NB4 (cell line): Measurements from ENCODE around the gene SUN5.

Source experiments
- MYC ChIP-seq: IDR thresholded peaks from 2 replicates; pipeline ENCODE4 v1.6.1; 2011; ENCODE audit warnings: low read depth, low read length
- POLR2A ChIP-seq: IDR thresholded peaks from 2 replicates; pipeline ENCODE4 v1.6.1; 2011; ENCODE audit warnings: mild to moderate bottlenecking; ENCODE audit not compliant: insufficient read length; ENCODE audit errors: extremely low read depth
- TF ChIP-seq, protein P1 (sequence below): IDR thresholded peaks from one replicate; pipeline ENCODE4 v1.5.1; 2012; ENCODE audit warnings: low read depth, low read length

GRCh38 chr20:32990426-32990825, 13.8 kb downstream of the SUN5 start:
- TF ChIP-seq, protein P1, sequence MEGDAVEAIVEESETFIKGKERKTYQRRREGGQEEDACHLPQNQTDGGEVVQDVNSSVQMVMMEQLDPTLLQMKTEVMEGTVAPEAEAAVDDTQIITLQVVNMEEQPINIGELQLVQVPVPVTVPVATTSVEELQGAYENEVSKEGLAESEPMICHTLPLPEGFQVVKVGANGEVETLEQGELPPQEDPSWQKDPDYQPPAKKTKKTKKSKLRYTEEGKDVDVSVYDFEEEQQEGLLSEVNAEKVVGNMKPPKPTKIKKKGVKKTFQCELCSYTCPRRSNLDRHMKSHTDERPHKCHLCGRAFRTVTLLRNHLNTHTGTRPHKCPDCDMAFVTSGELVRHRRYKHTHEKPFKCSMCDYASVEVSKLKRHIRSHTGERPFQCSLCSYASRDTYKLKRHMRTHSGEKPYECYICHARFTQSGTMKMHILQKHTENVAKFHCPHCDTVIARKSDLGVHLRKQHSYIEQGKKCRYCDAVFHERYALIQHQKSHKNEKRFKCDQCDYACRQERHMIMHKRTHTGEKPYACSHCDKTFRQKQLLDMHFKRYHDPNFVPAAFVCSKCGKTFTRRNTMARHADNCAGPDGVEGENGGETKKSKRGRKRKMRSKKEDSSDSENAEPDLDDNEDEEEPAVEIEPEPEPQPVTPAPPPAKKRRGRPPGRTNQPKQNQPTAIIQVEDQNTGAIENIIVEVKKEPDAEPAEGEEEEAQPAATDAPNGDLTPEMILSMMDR: no peak
- TF ChIP-seq POLR2A: no peak
- TF ChIP-seq MYC: no peak
